HepG2 (cell line): ENCODE data around the gene LIMK2. TPM values are rescaled to one million over a fixed set of nuclear protein-coding genes. Genes with fewer than 3 reads are reported as not detected.

ENCODE experiments used
- ARNT ChIP-seq: fragments of 450-650 bp; IDR thresholded peaks from 2 replicates; pipeline ENCODE4 v1.6.1; 2017
- BCL6 ChIP-seq: IDR thresholded peaks from 2 replicates; pipeline ENCODE4 v1.6.1; 2016; ENCODE audit warnings: missing genetic modification reagents, missing compliant biosample characterization
- CENPX ChIP-seq: sonication (generic); formaldehyde crosslinking; IDR thresholded peaks from 2 replicates; pipeline ENCODE4 v1.9.0; 2021; ENCODE audit warnings: mild to moderate bottlenecking, missing genetic modification reagents, moderate library complexity
- KAT2B ChIP-seq: fragments of 150-350 bp; IDR thresholded peaks from 2 replicates; pipeline ENCODE4 v1.6.1; 2014; ENCODE audit warnings: low read depth, low read length, borderline replicate concordance
- KLF12 ChIP-seq: sonication (generic); formaldehyde crosslinking; IDR thresholded peaks from 2 replicates; pipeline ENCODE4 v1.4.0; 2020; ENCODE audit warnings: missing genetic modification reagents, borderline replicate concordance
- MATR3 ChIP-seq: sonication (generic); formaldehyde crosslinking; IDR thresholded peaks from 2 replicates; pipeline ENCODE4 v1.4.0; 2020; ENCODE audit warnings: missing genetic modification reagents
- RBFOX2 ChIP-seq: fragments of 200-400 bp; formaldehyde crosslinking; IDR thresholded peaks from 2 replicates; pipeline ENCODE4 v1.6.1; 2017; ENCODE audit warnings: low read depth, mild to moderate bottlenecking, low read length
- RORA ChIP-seq: sonication (generic); formaldehyde crosslinking; IDR thresholded peaks from 2 replicates; pipeline ENCODE4 v1.5.0; 2020; ENCODE audit warnings: mild to moderate bottlenecking, missing genetic modification reagents, moderate library complexity
- SAP130 ChIP-seq: IDR thresholded peaks from 2 replicates; pipeline ENCODE4 v1.6.1; 2016; ENCODE audit warnings: low read depth
- TIGD3 ChIP-seq: sonication (generic); formaldehyde crosslinking; IDR thresholded peaks from 2 replicates; pipeline ENCODE4 v1.5.1; 2020; ENCODE audit warnings: mild to moderate bottlenecking, missing genetic modification reagents, borderline replicate concordance
- TRIM24 ChIP-seq: sonication (generic); formaldehyde crosslinking; IDR thresholded peaks from 2 replicates; pipeline ENCODE4 v1.8.0; 2022; ENCODE audit warnings: mild to moderate bottlenecking, missing genetic modification reagents
- WIZ ChIP-seq: sonication (generic); formaldehyde crosslinking; IDR thresholded peaks from 2 replicates; pipeline ENCODE4 v1.5.1; 2020; ENCODE audit warnings: mild to moderate bottlenecking, missing genetic modification reagents
- ZBTB20 ChIP-seq: sonication (generic); formaldehyde crosslinking; IDR thresholded peaks from 2 replicates; pipeline ENCODE4 v1.8.1; 2023; ENCODE audit warnings: missing genetic modification reagents, low read depth, mild to moderate bottlenecking, borderline replicate concordance
- ZBTB42 ChIP-seq: sonication (generic); formaldehyde crosslinking; IDR thresholded peaks from 2 replicates; pipeline ENCODE4 v1.5.0; 2020; ENCODE audit warnings: mild to moderate bottlenecking, missing genetic modification reagents
- ZNF101 ChIP-seq: sonication (generic); formaldehyde crosslinking; IDR thresholded peaks from 2 replicates; pipeline ENCODE4 v1.4.0; 2020; ENCODE audit warnings: mild to moderate bottlenecking, low read depth, missing genetic modification reagents, borderline replicate concordance
- ZNF17 ChIP-seq: sonication (generic); formaldehyde crosslinking; IDR thresholded peaks from 2 replicates; pipeline ENCODE4 v1.5.0; 2020; ENCODE audit warnings: mild to moderate bottlenecking, missing genetic modification reagents
- ZNF30 ChIP-seq: sonication (generic); formaldehyde crosslinking; IDR thresholded peaks from 2 replicates; pipeline ENCODE4 v1.5.0; 2020; ENCODE audit warnings: mild to moderate bottlenecking, missing genetic modification reagents
- ZNF781 ChIP-seq: sonication (generic); formaldehyde crosslinking; IDR thresholded peaks from 2 replicates; pipeline ENCODE4 v1.5.1; 2020; ENCODE audit warnings: borderline replicate concordance, mild to moderate bottlenecking, missing genetic modification reagents; ENCODE audit errors: not compliant biosample characterization
- ZNF800 ChIP-seq: sonication (generic); formaldehyde crosslinking; IDR thresholded peaks from 2 replicates; pipeline ENCODE4 v1.4.0; 2020; ENCODE audit warnings: missing genetic modification reagents
- ZSCAN29 ChIP-seq: sonication (generic); formaldehyde crosslinking; conservative IDR thresholded peaks from 2 replicates; pipeline ENCODE4 v1.4.0; 2020; ENCODE audit warnings: mild to moderate bottlenecking, missing genetic modification reagents
- polyA plus RNA-seq, 8 experiments: library from polyadenylated mRNA; depleted of rRNA in 3 of 8; stranded (reverse) in 7 of 8; unstranded in 1 of 8; fragments of >200 nt; fragmentation: Illumina TruSeq in 4 of 8; extraction: Trizol in 4 of 8; gene quantifications; 2 replicates each; pipeline versions ENCODE4 v1.2.1 to v1.2.3, GENCODE V29; 2011 to 2016; ENCODE audit warnings: low read depth in 4 of 8, missing spikeins in 1 of 8, mixed read lengths in 1 of 8; ENCODE audit not compliant: insufficient read depth in 1 of 8
- total RNA-seq, 5 experiments: library from RNA; depleted of rRNA; stranded (reverse); fragments of >200 nt; fragmentation: Illumina TruSeq; extraction: Trizol; gene quantifications; 2 replicates each; pipeline ENCODE4 v1.2.3, GENCODE V29; 2016; ENCODE audit warnings: low read depth in 1 of 5
- TF ChIP-seq, protein P1 (sequence below): sonication (generic); formaldehyde crosslinking; IDR thresholded peaks from 2 replicates; pipeline ENCODE4 v1.8.1; 2023; ENCODE audit warnings: missing genetic modification reagents, inconsistent platforms, borderline replicate concordance
- TF ChIP-seq, protein P2 (sequence below): sonication (generic); formaldehyde crosslinking; IDR thresholded peaks from 2 replicates; pipeline ENCODE4 v1.5.1; 2020; ENCODE audit warnings: missing genetic modification reagents, mild to moderate bottlenecking, borderline replicate concordance
- TF ChIP-seq, protein P3 (sequence below): IDR thresholded peaks from 2 replicates; pipeline ENCODE4 v1.6.1; 2018; ENCODE audit warnings: missing genetic modification reagents, mild to moderate bottlenecking, missing compliant biosample characterization

The LIMK2 gene
- total and polyA plus RNA-seq, 2 of the 13 experiments (the other 11 are each of a cell fraction or from before 2014, with no cell fraction given), result 20.9 to 29.8 TPM

DNA sequence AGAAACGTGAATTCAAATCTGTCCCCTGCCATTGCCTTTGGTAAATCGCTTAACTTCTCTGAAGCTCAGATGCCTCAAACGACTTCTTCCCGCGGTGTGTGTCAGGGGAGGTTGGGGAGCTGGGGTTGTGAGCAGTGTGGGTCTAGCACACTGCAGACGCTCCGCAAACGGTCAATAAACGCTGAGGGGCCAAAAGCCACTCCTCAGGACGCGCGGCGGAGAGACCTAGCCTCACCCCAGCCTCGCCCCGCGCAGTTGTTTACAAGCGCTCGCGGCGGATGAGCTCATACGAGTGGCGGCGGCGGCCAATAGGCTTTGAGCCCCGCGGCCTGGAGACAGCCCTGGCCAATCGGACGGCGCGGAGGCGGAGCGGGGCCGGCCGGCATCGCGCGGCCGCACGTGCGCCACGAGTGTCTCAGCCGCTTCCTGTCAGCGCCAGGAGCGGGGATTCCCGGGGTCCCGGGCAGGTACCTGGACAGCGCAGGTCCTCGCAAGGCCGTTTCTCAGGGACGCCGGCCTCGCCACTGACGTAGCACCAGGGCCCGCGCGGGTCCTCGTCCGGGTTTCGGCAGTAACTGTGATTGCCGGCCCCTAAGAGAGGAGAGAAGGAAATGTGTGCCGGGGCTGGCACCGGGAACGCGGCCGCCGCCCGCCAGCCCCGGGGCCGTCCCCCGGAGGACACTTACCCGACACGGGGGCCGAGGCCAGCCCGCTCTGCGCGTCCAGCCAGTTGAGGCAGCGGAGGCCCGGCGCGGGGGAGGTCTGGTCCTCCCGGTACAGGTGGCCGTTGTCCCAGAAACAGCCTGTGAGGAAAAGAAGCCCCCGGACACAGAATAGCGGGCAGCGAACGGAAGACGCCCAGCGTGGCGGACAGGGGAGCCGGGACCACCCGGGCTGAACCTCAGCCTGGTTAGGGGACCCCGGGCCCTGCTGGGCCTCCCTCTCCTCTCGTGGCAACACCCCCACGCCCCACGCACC lies 78.7 kb downstream of the LIMK2 start (continued):
- no peak for TF ChIP-seq ZNF101 (CRISPR knock-in tag)
- no peak for TF ChIP-seq RORA
- peak; percentile 36; the same call in 1 of the 2 replicates for TF ChIP-seq ZBTB20
- TF ChIP-seq KAT2B, result no peak
- TF ChIP-seq MATR3 (CRISPR knock-in tag), result no peak
- TF ChIP-seq ZSCAN29 (CRISPR knock-in tag), result no peak
- TF ChIP-seq WIZ (CRISPR knock-in tag), result peak; percentile 84; the same call in 1 of the 2 replicates
- TF ChIP-seq KLF12, result peak; percentile 60; the same call in 1 of the 2 replicates
- TF ChIP-seq, protein P1, sequence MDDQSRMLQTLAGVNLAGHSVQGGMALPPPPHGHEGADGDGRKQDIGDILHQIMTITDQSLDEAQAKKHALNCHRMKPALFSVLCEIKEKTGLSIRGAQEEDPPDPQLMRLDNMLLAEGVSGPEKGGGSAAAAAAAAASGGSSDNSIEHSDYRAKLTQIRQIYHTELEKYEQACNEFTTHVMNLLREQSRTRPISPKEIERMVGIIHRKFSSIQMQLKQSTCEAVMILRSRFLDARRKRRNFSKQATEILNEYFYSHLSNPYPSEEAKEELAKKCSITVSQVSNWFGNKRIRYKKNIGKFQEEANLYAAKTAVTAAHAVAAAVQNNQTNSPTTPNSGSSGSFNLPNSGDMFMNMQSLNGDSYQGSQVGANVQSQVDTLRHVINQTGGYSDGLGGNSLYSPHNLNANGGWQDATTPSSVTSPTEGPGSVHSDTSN (CRISPR knock-in tag), result peak; percentile 83; the same call in 1 of the 2 replicates
- TF ChIP-seq ZNF800 (CRISPR knock-in tag), result peak; percentile 94
- peak; percentile 72 for TF ChIP-seq BCL6 (CRISPR knock-in tag)
- no peak for TF ChIP-seq TIGD3 (CRISPR knock-in tag)
- no peak for TF ChIP-seq CENPX
- TF ChIP-seq ZNF17 (CRISPR knock-in tag), result no peak
- TF ChIP-seq ZNF781 (CRISPR knock-in tag), result no peak
- TF ChIP-seq SAP130 (CRISPR knock-in tag), result peak; percentile 99
- TF ChIP-seq, protein P2, sequence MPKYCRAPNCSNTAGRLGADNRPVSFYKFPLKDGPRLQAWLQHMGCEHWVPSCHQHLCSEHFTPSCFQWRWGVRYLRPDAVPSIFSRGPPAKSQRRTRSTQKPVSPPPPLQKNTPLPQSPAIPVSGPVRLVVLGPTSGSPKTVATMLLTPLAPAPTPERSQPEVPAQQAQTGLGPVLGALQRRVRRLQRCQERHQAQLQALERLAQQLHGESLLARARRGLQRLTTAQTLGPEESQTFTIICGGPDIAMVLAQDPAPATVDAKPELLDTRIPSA (CRISPR knock-in tag), result no peak
- TF ChIP-seq RBFOX2, result peak; percentile 79
- no peak for TF ChIP-seq ARNT
- no peak for TF ChIP-seq ZBTB42
- TF ChIP-seq ZNF30 (CRISPR knock-in tag), result peak; percentile 86; the same call in 1 of the 2 replicates
- TF ChIP-seq, protein P3, sequence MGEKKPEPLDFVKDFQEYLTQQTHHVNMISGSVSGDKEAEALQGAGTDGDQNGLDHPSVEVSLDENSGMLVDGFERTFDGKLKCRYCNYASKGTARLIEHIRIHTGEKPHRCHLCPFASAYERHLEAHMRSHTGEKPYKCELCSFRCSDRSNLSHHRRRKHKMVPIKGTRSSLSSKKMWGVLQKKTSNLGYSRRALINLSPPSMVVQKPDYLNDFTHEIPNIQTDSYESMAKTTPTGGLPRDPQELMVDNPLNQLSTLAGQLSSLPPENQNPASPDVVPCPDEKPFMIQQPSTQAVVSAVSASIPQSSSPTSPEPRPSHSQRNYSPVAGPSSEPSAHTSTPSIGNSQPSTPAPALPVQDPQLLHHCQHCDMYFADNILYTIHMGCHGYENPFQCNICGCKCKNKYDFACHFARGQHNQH, result 0 out of 2 replicates have a peak, but pooled peaks have one; percentile 23
- TF ChIP-seq TRIM24, result no peak
